GM12801 (cell line): ENCODE data around the gene PLEKHO1.

Experiments
- TF ChIP-seq, protein P1 (sequence below): IDR thresholded peaks from one replicate; pipeline ENCODE4 v1.5.1; 2011; ENCODE audit warnings: control low read depth; ENCODE audit not compliant: insufficient read length; ENCODE audit errors: extremely low read depth

The PLEKHO1 gene, protein sequence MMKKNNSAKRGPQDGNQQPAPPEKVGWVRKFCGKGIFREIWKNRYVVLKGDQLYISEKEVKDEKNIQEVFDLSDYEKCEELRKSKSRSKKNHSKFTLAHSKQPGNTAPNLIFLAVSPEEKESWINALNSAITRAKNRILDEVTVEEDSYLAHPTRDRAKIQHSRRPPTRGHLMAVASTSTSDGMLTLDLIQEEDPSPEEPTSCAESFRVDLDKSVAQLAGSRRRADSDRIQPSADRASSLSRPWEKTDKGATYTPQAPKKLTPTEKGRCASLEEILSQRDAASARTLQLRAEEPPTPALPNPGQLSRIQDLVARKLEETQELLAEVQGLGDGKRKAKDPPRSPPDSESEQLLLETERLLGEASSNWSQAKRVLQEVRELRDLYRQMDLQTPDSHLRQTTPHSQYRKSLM

DNA sequence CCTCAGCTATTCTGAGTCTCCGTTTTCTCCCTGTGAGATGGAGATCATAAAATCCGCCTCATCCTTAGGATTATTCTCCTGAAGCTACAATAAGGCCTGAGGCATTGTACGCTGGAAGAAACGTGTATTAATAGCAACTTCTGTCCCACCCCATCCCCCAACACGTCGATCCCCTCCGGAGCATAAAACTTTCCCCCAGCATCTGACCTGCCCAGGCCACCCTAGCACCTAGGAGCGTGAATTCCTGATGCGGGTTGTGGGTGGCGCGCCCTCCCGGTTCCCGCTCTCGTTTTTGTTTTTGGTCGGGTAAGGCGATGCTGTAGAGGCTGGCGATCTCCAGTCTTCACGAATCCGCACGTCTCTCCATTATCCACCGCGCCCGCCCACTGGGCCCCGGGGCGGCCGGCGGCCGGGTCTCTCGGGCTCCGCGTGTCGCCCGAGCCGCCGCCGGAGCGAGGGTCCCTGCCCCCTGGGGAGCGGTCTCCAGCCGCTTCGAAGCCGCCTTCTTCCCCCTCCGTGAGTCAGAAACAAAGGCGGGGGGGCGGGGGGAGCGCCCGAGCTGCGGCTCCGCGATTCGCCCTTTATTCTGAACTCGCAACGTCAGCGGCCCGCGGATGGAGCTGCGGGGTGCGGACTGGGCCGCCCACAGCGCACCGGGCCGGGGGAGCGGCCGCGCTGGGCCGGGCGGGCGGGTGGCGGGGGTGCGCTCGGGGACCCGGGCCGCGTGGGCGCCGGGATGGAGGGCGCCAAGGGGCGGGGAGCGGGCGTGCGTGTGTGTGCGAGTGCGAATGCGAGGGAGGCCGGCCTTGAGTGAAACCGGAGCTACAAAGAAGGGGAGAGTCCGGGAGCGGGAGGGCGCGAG, at the start of gene PLEKHO1:
Gene PLEKHO1, plus strand, starts transcription at position 646 of the 862 bp plus-strand sequence. CDS start 342 bp downstream, outside the sequence.
- TF ChIP-seq, protein P1, sequence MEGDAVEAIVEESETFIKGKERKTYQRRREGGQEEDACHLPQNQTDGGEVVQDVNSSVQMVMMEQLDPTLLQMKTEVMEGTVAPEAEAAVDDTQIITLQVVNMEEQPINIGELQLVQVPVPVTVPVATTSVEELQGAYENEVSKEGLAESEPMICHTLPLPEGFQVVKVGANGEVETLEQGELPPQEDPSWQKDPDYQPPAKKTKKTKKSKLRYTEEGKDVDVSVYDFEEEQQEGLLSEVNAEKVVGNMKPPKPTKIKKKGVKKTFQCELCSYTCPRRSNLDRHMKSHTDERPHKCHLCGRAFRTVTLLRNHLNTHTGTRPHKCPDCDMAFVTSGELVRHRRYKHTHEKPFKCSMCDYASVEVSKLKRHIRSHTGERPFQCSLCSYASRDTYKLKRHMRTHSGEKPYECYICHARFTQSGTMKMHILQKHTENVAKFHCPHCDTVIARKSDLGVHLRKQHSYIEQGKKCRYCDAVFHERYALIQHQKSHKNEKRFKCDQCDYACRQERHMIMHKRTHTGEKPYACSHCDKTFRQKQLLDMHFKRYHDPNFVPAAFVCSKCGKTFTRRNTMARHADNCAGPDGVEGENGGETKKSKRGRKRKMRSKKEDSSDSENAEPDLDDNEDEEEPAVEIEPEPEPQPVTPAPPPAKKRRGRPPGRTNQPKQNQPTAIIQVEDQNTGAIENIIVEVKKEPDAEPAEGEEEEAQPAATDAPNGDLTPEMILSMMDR = no peak

DNA sequence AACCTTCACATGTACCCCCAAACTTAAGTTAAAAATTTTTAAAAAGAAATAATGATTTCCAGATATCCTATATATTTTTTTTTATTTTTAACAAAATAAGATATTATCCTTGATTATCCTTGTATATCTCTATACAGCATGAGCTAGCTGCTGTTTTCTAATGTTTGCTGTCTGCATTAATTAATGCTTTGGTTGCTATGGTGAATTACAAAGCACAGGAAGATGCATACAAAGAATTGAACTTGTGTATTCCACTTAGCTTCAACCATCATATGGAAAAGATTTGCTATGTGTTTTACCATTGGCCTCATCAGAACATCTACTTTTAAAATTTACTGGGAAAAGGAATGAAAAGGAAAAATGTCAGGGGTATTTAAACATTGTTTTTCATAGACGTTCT, 46.7 kb upstream of the PLEKHO1 start:
- TF ChIP-seq, protein P1 = no peak

DNA sequence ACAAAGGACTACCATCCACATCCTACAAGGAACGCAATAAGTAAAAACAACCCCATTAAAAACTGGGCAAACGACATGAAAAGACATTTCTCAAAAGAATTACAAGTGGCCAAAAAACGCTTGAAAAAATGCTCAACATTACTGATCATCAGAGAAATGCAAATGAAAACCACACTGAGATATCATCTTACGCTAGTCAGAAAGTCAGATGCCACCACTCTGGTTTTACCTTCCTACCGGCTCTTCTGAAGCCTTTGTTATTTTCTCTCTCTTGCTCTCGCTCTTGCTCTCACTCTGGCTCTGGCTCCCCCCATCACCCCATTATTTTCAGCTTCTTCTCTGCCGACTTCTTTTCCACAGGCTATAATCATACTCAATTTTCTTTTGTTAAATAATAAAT, 43.4 kb upstream of the PLEKHO1 start:
- TF ChIP-seq, protein P1 = no peak

DNA sequence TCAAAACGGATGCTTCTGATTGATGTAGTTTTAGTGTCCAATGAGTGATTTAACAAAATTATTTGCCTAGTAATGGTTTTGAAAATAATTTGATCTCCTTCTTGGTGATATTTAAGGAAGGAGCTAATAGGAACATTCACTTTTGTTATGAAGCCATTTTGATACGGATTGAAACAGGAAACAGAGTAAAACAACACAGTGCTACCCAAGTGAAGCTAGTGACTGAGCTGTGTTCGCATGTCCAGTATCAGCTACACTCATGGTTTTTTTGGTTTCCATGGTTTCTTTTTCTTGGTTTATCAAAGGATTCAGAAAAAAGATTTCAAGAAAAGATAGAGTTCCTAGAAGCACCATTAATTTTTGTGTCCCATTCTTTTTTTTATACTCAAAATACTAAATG, 40.1 kb upstream of the PLEKHO1 start:
- TF ChIP-seq, protein P1 = no peak

DNA sequence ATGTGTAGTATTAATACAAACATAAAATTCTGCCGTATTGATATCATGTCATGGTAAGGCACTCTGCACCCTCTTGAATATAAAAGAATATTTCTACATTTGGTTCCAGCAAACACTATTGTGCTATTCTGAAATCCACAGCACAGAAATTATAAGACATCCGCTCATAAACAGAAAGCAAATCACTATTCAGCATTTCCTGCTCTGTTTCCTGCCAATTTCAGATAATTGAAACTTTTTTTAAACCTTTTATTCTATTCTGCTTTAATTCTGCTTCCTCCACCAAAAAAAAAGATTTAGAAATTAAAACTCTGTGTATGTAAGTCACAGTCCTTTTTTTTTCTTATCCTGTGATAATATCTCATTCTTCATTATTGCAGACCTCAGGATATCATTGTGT, 39.6 kb upstream of the PLEKHO1 start:
- TF ChIP-seq, protein P1 = no peak

DNA sequence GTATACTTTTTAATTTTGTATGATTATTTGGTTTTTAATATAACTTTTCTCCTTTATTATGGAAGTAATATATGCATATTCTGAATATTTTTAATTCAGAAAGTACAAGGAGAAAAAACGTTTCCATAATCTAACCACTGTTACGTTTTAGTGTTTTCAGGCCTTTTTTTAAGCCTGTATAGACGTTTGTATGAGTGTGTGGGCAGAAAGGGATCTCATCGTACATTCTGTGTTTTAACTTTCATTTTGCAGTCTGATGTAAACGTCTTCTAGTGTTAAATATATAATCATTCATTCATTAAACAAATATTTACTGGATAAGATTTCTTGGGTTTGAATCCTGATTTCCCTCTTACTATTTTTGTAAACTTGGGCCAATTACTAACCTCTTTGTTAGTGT, 38.0 kb upstream of the PLEKHO1 start:
- TF ChIP-seq, protein P1 = no peak

DNA sequence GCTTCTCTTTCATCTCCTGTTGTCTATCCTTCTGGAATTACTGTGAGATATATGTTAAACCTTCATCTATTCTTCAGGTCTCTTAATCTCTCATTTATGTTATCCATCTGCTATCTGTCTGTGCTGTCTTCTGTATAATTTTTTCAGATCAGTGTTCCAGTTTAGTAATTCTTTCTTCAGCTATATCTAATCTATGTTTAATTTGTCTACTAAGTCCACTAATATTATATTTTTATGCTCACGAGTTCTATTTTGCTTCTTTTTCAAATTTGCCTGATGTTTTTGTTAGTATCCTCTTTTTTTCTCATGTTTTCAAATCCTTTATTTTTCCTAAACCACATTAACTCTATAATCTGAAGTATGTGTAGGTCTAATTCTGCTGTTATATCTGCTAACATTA, 34.6 kb upstream of the PLEKHO1 start:
- TF ChIP-seq, protein P1 = no peak
